ENCODE measurements around the gene SHISA4.
"Not testable (repeated sequence)": the region's sequence is repeated elsewhere in the genome, so short reads cannot be mapped to it uniquely, and the experiment has no call there.

Gene SHISA4

DNA sequence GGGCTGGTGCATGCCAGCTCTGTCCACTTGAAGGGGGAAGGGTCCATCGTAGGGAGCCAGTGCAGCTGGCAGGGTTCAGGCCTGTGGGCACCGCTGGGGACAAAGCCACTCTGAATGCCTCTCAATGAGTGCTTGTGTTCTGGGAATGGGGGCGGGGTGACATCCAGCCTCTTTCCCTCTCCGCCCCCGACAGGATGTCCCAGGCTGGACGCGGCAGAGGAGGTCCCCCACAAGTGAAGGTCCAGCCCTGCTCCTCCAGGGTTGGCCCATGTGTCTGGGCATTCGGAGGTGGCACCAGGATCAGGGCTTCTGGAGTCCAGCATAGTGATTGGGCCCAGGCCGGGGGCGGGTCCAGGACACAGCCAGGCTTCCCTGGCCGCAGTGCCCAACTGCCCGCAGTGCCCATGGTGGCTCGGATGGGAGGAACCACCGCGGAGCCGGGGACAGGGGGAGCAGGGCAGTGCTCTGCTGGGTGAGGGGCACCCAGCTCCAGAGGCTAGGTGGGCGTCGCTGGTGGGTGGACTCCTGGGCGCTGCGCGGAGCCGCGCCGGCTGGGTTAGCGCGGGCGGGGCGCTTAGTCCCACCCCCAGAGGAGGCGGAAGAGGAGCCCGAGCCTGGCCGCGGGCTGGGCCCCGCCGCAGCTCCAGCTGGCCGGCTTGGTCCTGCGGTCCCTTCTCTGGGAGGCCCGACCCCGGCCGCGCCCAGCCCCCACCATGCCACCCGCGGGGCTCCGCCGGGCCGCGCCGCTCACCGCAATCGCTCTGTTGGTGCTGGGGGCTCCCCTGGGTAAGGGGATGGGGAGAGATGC lies at the start of gene SHISA4 (continued):
- TF ChIP-seq, protein P1, sequence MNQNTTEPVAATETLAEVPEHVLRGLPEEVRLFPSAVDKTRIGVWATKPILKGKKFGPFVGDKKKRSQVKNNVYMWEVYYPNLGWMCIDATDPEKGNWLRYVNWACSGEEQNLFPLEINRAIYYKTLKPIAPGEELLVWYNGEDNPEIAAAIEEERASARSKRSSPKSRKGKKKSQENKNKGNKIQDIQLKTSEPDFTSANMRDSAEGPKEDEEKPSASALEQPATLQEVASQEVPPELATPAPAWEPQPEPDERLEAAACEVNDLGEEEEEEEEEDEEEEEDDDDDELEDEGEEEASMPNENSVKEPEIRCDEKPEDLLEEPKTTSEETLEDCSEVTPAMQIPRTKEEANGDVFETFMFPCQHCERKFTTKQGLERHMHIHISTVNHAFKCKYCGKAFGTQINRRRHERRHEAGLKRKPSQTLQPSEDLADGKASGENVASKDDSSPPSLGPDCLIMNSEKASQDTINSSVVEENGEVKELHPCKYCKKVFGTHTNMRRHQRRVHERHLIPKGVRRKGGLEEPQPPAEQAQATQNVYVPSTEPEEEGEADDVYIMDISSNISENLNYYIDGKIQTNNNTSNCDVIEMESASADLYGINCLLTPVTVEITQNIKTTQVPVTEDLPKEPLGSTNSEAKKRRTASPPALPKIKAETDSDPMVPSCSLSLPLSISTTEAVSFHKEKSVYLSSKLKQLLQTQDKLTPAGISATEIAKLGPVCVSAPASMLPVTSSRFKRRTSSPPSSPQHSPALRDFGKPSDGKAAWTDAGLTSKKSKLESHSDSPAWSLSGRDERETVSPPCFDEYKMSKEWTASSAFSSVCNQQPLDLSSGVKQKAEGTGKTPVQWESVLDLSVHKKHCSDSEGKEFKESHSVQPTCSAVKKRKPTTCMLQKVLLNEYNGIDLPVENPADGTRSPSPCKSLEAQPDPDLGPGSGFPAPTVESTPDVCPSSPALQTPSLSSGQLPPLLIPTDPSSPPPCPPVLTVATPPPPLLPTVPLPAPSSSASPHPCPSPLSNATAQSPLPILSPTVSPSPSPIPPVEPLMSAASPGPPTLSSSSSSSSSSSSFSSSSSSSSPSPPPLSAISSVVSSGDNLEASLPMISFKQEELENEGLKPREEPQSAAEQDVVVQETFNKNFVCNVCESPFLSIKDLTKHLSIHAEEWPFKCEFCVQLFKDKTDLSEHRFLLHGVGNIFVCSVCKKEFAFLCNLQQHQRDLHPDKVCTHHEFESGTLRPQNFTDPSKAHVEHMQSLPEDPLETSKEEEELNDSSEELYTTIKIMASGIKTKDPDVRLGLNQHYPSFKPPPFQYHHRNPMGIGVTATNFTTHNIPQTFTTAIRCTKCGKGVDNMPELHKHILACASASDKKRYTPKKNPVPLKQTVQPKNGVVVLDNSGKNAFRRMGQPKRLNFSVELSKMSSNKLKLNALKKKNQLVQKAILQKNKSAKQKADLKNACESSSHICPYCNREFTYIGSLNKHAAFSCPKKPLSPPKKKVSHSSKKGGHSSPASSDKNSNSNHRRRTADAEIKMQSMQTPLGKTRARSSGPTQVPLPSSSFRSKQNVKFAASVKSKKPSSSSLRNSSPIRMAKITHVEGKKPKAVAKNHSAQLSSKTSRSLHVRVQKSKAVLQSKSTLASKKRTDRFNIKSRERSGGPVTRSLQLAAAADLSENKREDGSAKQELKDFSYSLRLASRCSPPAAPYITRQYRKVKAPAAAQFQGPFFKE (tag by site-specific recombination; IDR thresholded peaks at IDR 0.05; ENCODE audit: borderline replicate concordance), result no peak
- TF ChIP-seq REST (tag by site-specific recombination; IDR thresholded peaks at IDR 0.05) (no peak), KLF1 (tag by site-specific recombination; IDR thresholded peaks at IDR 0.05) (no peak; the same call in 1 of the 2 replicates), ZNF366 (tag by site-specific recombination; conservative IDR thresholded peaks at IDR 0.05) (no peak), KLF7 (tag by site-specific recombination; IDR thresholded peaks at IDR 0.05; ENCODE audit: borderline replicate concordance) (no peak), KLF9 (tag by site-specific recombination; IDR thresholded peaks at IDR 0.05; ENCODE audit: low read depth) (0 out of 2 replicates have a peak, but pooled peaks have one; percentile 40), ZFP37 (tag by site-specific recombination; IDR thresholded peaks at IDR 0.05) (no peak), KLF8 (tag by site-specific recombination; IDR thresholded peaks at IDR 0.05) (no peak), ZNF501 (tag by site-specific recombination; IDR thresholded peaks at IDR 0.05) (no peak), ZSCAN30 (tag by site-specific recombination; IDR thresholded peaks at IDR 0.05) (0 out of 2 replicates have a peak, but pooled peaks have one; percentile 42), ZXDB (tag by site-specific recombination; IDR thresholded peaks at IDR 0.05) (no peak), ZNF223 (tag by site-specific recombination; IDR thresholded peaks at IDR 0.05) (no peak), ZNF548 (tag by site-specific recombination; IDR thresholded peaks at IDR 0.05) (no peak), ZNF211 (tag by site-specific recombination; IDR thresholded peaks at IDR 0.05; ENCODE audit: low read depth) (no peak)
- TF ChIP-seq, protein P2, sequence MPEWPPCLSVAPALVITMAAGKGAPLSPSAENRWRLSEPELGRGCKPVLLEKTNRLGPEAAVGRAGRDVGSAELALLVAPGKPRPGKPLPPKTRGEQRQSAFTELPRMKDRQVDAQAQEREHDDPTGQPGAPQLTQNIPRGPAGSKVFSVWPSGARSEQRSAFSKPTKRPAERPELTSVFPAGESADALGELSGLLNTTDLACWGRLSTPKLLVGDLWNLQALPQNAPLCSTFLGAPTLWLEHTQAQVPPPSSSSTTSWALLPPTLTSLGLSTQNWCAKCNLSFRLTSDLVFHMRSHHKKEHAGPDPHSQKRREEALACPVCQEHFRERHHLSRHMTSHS (tag by site-specific recombination; IDR thresholded peaks at IDR 0.05), result no peak
- TF ChIP-seq, protein P3, sequence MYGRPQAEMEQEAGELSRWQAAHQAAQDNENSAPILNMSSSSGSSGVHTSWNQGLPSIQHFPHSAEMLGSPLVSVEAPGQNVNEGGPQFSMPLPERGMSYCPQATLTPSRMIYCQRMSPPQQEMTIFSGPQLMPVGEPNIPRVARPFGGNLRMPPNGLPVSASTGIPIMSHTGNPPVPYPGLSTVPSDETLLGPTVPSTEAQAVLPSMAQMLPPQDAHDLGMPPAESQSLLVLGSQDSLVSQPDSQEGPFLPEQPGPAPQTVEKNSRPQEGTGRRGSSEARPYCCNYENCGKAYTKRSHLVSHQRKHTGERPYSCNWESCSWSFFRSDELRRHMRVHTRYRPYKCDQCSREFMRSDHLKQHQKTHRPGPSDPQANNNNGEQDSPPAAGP (tag by site-specific recombination; IDR thresholded peaks at IDR 0.05), result no peak

DNA sequence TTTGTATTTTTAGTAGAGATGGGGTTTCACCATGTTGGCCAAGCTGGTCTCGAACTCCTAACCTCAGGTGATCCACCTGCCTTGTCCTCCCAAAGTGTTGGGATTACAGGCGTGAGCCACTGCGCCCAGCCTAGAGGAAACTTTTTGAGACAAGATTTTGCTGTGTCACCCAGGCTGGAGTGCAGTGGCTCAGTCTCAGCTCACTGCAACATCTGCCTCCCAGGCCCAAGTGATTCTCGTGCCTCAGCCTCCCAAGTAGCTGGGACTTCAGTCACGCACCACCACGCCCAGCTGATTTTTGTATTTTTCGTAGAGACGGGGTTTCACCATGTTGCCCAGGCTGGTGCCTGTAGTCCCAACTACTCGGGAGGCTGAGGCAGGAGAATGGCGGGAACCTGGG lies 49.6 kb upstream of the SHISA4 start:
- H3K27ac ChIP-seq (ENCODE audit: extremely low read depth, low read depth, low read length); H3K4me1 ChIP-seq (ENCODE audit: control insufficient read depth, insufficient read depth, low read length); POLR2A ChIA-PET; H3K4me3 ChIP-seq (ENCODE audit: low read depth, low read length); H3K9me3 ChIP-seq (ENCODE audit: control insufficient read depth, insufficient read depth, low read depth, low read length): not testable (repeated sequence)
- CTCF ChIA-PET, result interaction anchor here (0.7 to 1.3 kb wide), 2 partner anchors 38 to 46 kb away, joined by 3 read pairs; no protein-coding TSS in a partner anchor
- H3K36me3 ChIP-seq (ENCODE audit: control insufficient read depth in 2 of 2, insufficient read depth in 1 of 2, low read length in 2 of 2), result peaks cover 8 to 34% of the 10 kb centered on the region in 2 experiments; a peak in 2 of 3 replicates

Measured in HEK293 (cell line).